SK-N-MC (cell line): ENCODE results near the gene LEF1.

Experiments used
- EZH2 ChIP-seq: fragments of 200-600 bp; sonication (generic); IDR thresholded peaks from one replicate; pipeline ENCODE4 v1.6.1; 2017; ENCODE audit warnings: antibody characterized with exemption
- FOXP2 ChIP-seq: optimal IDR thresholded peaks from 2 replicates; pipeline ENCODE3; 2011; ENCODE audit warnings: mild to moderate bottlenecking, moderate library complexity; ENCODE audit not compliant: insufficient read depth; ENCODE audit errors: extremely low read length, control extremely low read depth
- POLR2AphosphoS5 ChIP-seq: IDR thresholded peaks from 2 replicates; pipeline ENCODE4 v1.6.1; 2012; ENCODE audit warnings: mild to moderate bottlenecking, low read depth, low read length, borderline replicate concordance

DNA sequence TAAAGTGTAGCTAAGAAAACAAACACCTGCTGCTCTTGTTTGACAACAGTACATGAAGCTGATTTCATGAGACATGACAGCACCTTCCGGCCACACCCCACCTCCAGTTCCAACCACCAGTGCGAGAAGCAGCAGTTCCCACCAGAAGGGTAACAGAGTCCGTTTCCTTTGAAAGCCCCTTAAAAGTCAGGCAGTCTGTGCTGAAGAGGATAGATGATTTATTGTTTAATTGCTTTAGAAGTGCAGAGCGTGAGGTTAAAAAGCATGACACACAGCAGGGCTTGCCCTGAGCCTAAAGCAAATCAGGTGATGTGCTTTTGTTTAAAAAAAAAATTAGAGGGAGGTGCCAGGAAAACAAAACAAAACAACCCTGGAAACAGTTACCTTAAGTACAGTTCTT is 96.4 kb downstream of the LEF1 start:
- TF ChIP-seq POLR2AphosphoS5, result no peak
- TF ChIP-seq EZH2, result no peak
- no peak for TF ChIP-seq FOXP2
